GM23338 (cell line): ENCODE data around the gene SNAI1. TPM values are rescaled to one million over a fixed set of nuclear protein-coding genes. Genes with fewer than 3 reads are reported as not detected.

ENCODE experiments used
- ATAC-seq: fragments of 200-7000 bp; cut with Tn5 transposase; 3 replicates; pipeline ENCODE4 v1.9.1; 2020
- DNase-seq: peaks from one replicate; pipeline ENCODE4 v3.0.0-alpha.2; 2015; ENCODE audit warnings: low spot score
- H2AFZ ChIP-seq: fragments of 200-600 bp; sonication (generic); 2 replicates; pipeline ENCODE4 v1.8.0; 2016; ENCODE audit warnings: antibody characterized with exemption, mild to moderate bottlenecking, moderate library complexity
- H3F3A ChIP-seq: fragments of 200-600 bp; sonication (generic); replicated peaks from 2 replicates; pipeline ENCODE4 v1.8.0; 2017; ENCODE audit warnings: antibody characterized with exemption, mixed run types, low read depth
- H3K27ac ChIP-seq: fragments of 200-600 bp; sonication (generic); 2 replicates; pipeline ENCODE4 v1.6.1; 2016; ENCODE audit warnings: low read depth
- H3K27me3 ChIP-seq: fragments of 200-600 bp; sonication (generic); 2 replicates; pipeline ENCODE4 v1.8.0; 2016; ENCODE audit warnings: mild to moderate bottlenecking, mixed run types, moderate library complexity; ENCODE audit not compliant: insufficient read depth
- H3K36me3 ChIP-seq: fragments of 200-600 bp; sonication (generic); 2 replicates; pipeline ENCODE4 v1.8.0; 2016; ENCODE audit warnings: mild to moderate bottlenecking; ENCODE audit not compliant: insufficient read depth
- H3K4me1 ChIP-seq: fragments of 200-600 bp; sonication (generic); 2 replicates; pipeline ENCODE4 v1.8.0; 2016; ENCODE audit warnings: mild to moderate bottlenecking, moderate library complexity; ENCODE audit not compliant: insufficient read depth
- H3K4me2 ChIP-seq: fragments of 200-600 bp; sonication (generic); 2 replicates; pipeline ENCODE4 v1.7.1; 2017; ENCODE audit warnings: mixed run types
- H3K4me3 ChIP-seq: fragments of 200-600 bp; sonication (generic); 2 replicates; pipeline ENCODE4 v1.6.1; 2016; ENCODE audit warnings: mixed run types
- H3K79me2 ChIP-seq: fragments of 200-600 bp; sonication (generic); replicated peaks from 2 replicates; pipeline ENCODE4 v1.8.0; 2017; ENCODE audit warnings: mild to moderate bottlenecking; ENCODE audit not compliant: insufficient read depth
- H3K9me2 ChIP-seq: fragments of 200-600 bp; sonication (generic); 2 replicates; pipeline ENCODE4 v1.8.0; 2017; ENCODE audit not compliant: insufficient read depth
- H4K20me1 ChIP-seq: fragments of 200-600 bp; sonication (generic); replicated peaks from 2 replicates; pipeline ENCODE4 v1.8.0; 2017; ENCODE audit warnings: mild to moderate bottlenecking; ENCODE audit not compliant: insufficient read depth
- H3K27ac Mint-ChIP-seq: 2 replicates; pipeline ENCODE4 v1.8.0; 2020; ENCODE audit warnings: inconsistent platforms, mild to moderate bottlenecking, moderate library complexity, mixed read lengths
- H3K27me3 Mint-ChIP-seq: 3 replicates; pipeline ENCODE4 v1.8.0; 2022; ENCODE audit warnings: low read depth, mild to moderate bottlenecking, moderate library complexity, mixed read lengths, inconsistent platforms; ENCODE audit not compliant: insufficient read depth, poor library complexity
- H3K36me3 Mint-ChIP-seq: 3 replicates; pipeline ENCODE4 v1.8.0; 2021; ENCODE audit warnings: low read depth, mild to moderate bottlenecking, inconsistent platforms, moderate library complexity, mixed read lengths
- H3K4me1 Mint-ChIP-seq: 3 replicates; pipeline ENCODE4 v1.8.0; 2020; ENCODE audit warnings: mild to moderate bottlenecking, inconsistent platforms, mixed read lengths
- H3K4me3 Mint-ChIP-seq: 3 replicates; pipeline ENCODE4 v1.8.0; 2021; ENCODE audit warnings: moderate library complexity, mild to moderate bottlenecking, inconsistent platforms, mixed read lengths
- H3K9me3 Mint-ChIP-seq: 3 replicates; pipeline ENCODE4 v1.8.0; 2020; ENCODE audit warnings: moderate library complexity, mild to moderate bottlenecking, inconsistent platforms, mixed read lengths
- CREB1 ChIP-seq: fragments of 250-450 bp; sonication (Bioruptor Pico); IDR thresholded peaks from 2 replicates; pipeline ENCODE4 v1.5.0; 2020; ENCODE audit warnings: low read depth, mild to moderate bottlenecking, moderate library complexity
- EZH2 ChIP-seq: fragments of 200-600 bp; sonication (generic); IDR thresholded peaks from one replicate; pipeline ENCODE4 v1.8.0; 2017; ENCODE audit warnings: antibody characterized with exemption, mild to moderate bottlenecking, low read depth; ENCODE audit not compliant: unreplicated experiment
- EZH2phosphoT487 ChIP-seq: fragments of 200-600 bp; sonication (generic); IDR thresholded peaks from one replicate; pipeline ENCODE4 v1.8.1; 2018; ENCODE audit warnings: antibody characterized with exemption; ENCODE audit not compliant: unreplicated experiment
- JUNB ChIP-seq: IDR thresholded peaks from one replicate; pipeline ENCODE4 v1.6.1; 2016; ENCODE audit warnings: antibody characterized with exemption; ENCODE audit not compliant: unreplicated experiment
- POLR2AphosphoS5 ChIP-seq: IDR thresholded peaks from 2 replicates; pipeline ENCODE4 v1.6.1; 2016; ENCODE audit warnings: antibody characterized with exemption, low read depth
- STAT1 ChIP-seq: IDR thresholded peaks from one replicate; pipeline ENCODE4 v1.6.1; 2016; ENCODE audit warnings: antibody characterized with exemption; ENCODE audit not compliant: unreplicated experiment
- ZNF114 ChIP-seq: fragments of 250-450 bp; sonication (Bioruptor Pico); IDR thresholded peaks from 2 replicates; pipeline ENCODE4 v1.5.0; 2020; ENCODE audit warnings: mild to moderate bottlenecking, moderate library complexity
- ZNF331 ChIP-seq: fragments of 250-450 bp; sonication (Bioruptor Pico); IDR thresholded peaks from 2 replicates; pipeline ENCODE4 v1.5.0; 2020; ENCODE audit warnings: low read depth, mild to moderate bottlenecking, moderate library complexity
- polyA plus RNA-seq: library from polyadenylated mRNA; unstranded; fragments of >200 nt; fragmentation: Nextera tagmentation; extraction: Ambion mirVana; gene quantifications from 2 replicates; pipeline ENCODE4 v1.2.1, GENCODE V29; 2016
- total RNA-seq: library from RNA; depleted of rRNA; stranded (reverse); fragments of >200 nt; shearing (Covaris generic); gene quantifications from 2 replicates; pipeline ENCODE4 v1.2.3, GENCODE V29; 2014
- TF ChIP-seq, protein P1 (sequence below): IDR thresholded peaks from one replicate; pipeline ENCODE4 v1.6.1; 2018; ENCODE audit warnings: antibody characterized with exemption; ENCODE audit not compliant: unreplicated experiment
- TF ChIP-seq, protein P2 (sequence below): fragments of 250-450 bp; sonication (Bioruptor Pico); IDR thresholded peaks from 2 replicates; pipeline ENCODE4 v1.5.0; 2020; ENCODE audit warnings: mild to moderate bottlenecking, moderate library complexity
- TF ChIP-seq, protein P3 (sequence below), 2 experiments: fragments of 200-600 bp in 1 of 2; sonication (generic) in 1 of 2; conservative IDR thresholded peaks; 2 replicates each; pipeline versions ENCODE4 v1.5.1 to v1.6.1; 2016 to 2017; ENCODE audit warnings: antibody characterized with exemption in 2 of 2, low read depth in 2 of 2, mild to moderate bottlenecking in 2 of 2, moderate library complexity in 1 of 2

Gene SNAI1
- total and polyA plus RNA-seq, 2 experiments from 2014 or later, result 4.2 to 8.4 TPM

DNA sequence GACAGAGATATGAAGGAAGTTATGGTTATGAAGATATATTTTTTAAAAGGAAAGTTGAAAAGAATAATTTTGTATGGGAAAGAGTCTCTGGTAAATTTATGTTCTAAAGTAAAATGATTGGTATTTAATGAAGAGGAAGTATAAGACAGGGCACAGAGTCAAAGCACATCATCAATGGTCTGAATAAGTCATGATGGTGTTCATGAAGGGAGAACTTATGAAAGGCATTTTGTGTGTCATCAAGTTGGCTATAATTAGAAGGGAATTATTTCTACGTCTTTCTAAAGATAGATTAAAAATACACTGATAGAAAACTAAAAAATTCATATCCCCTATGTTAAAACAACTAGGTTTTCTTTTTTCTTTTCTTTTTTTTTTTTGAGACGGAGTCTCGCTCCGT is 21.4 kb upstream of the SNAI1 start:
- H3K36me3 ChIP-seq, result 0 out of 2 replicates have a peak, but pooled peaks cover 4% of the 10 kb centered on the region
- DNase-seq (no peak), ATAC-seq (no peak)
- no peak for TF ChIP-seq POLR2AphosphoS5
- TF ChIP-seq STAT1, result no peak
- TF ChIP-seq, protein P1, sequence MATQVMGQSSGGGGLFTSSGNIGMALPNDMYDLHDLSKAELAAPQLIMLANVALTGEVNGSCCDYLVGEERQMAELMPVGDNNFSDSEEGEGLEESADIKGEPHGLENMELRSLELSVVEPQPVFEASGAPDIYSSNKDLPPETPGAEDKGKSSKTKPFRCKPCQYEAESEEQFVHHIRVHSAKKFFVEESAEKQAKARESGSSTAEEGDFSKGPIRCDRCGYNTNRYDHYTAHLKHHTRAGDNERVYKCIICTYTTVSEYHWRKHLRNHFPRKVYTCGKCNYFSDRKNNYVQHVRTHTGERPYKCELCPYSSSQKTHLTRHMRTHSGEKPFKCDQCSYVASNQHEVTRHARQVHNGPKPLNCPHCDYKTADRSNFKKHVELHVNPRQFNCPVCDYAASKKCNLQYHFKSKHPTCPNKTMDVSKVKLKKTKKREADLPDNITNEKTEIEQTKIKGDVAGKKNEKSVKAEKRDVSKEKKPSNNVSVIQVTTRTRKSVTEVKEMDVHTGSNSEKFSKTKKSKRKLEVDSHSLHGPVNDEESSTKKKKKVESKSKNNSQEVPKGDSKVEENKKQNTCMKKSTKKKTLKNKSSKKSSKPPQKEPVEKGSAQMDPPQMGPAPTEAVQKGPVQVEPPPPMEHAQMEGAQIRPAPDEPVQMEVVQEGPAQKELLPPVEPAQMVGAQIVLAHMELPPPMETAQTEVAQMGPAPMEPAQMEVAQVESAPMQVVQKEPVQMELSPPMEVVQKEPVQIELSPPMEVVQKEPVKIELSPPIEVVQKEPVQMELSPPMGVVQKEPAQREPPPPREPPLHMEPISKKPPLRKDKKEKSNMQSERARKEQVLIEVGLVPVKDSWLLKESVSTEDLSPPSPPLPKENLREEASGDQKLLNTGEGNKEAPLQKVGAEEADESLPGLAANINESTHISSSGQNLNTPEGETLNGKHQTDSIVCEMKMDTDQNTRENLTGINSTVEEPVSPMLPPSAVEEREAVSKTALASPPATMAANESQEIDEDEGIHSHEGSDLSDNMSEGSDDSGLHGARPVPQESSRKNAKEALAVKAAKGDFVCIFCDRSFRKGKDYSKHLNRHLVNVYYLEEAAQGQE, result no peak
- TF ChIP-seq ZNF114, result no peak
- no peak for TF ChIP-seq EZH2phosphoT487
- TF ChIP-seq JUNB, result no peak
- TF ChIP-seq, protein P2, sequence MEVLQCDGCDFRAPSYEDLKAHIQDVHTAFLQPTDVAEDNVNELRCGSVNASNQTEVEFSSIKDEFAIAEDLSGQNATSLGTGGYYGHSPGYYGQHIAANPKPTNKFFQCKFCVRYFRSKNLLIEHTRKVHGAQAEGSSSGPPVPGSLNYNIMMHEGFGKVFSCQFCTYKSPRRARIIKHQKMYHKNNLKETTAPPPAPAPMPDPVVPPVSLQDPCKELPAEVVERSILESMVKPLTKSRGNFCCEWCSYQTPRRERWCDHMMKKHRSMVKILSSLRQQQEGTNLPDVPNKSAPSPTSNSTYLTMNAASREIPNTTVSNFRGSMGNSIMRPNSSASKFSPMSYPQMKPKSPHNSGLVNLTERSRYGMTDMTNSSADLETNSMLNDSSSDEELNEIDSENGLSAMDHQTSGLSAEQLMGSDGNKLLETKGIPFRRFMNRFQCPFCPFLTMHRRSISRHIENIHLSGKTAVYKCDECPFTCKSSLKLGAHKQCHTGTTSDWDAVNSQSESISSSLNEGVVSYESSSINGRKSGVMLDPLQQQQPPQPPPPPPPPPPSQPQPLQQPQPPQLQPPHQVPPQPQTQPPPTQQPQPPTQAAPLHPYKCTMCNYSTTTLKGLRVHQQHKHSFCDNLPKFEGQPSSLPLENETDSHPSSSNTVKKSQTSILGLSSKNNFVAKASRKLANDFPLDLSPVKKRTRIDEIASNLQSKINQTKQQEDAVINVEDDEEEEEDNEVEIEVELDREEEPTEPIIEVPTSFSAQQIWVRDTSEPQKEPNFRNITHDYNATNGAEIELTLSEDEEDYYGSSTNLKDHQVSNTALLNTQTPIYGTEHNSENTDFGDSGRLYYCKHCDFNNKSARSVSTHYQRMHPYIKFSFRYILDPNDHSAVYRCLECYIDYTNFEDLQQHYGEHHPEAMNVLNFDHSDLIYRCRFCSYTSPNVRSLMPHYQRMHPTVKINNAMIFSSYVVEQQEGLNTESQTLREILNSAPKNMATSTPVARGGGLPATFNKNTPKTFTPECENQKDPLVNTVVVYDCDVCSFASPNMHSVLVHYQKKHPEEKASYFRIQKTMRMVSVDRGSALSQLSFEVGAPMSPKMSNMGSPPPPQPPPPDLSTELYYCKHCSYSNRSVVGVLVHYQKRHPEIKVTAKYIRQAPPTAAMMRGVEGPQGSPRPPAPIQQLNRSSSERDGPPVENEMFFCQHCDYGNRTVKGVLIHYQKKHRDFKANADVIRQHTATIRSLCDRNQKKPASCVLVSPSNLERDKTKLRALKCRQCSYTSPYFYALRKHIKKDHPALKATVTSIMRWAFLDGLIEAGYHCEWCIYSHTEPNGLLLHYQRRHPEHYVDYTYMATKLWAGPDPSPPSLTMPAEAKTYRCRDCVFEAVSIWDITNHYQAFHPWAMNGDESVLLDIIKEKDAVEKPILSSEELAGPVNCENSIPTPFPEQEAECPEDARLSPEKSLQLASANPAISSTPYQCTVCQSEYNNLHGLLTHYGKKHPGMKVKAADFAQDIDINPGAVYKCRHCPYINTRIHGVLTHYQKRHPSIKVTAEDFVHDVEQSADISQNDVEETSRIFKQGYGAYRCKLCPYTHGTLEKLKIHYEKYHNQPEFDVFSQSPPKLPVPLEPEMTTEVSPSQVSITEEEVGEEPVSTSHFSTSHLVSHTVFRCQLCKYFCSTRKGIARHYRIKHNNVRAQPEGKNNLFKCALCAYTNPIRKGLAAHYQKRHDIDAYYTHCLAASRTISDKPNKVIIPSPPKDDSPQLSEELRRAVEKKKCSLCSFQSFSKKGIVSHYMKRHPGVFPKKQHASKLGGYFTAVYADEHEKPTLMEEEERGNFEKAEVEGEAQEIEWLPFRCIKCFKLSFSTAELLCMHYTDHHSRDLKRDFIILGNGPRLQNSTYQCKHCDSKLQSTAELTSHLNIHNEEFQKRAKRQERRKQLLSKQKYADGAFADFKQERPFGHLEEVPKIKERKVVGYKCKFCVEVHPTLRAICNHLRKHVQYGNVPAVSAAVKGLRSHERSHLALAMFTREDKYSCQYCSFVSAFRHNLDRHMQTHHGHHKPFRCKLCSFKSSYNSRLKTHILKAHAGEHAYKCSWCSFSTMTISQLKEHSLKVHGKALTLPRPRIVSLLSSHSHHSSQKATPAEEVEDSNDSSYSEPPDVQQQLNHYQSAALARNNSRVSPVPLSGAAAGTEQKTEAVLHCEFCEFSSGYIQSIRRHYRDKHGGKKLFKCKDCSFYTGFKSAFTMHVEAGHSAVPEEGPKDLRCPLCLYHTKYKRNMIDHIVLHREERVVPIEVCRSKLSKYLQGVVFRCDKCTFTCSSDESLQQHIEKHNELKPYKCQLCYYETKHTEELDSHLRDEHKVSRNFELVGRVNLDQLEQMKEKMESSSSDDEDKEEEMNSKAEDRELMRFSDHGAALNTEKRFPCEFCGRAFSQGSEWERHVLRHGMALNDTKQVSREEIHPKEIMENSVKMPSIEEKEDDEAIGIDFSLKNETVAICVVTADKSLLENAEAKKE (CRISPR knock-in tag), result no peak
- no peak for TF ChIP-seq EZH2
- TF ChIP-seq CREB1 (CRISPR knock-in tag), result no peak
- no peak for TF ChIP-seq ZNF331
- TF ChIP-seq, protein P3, sequence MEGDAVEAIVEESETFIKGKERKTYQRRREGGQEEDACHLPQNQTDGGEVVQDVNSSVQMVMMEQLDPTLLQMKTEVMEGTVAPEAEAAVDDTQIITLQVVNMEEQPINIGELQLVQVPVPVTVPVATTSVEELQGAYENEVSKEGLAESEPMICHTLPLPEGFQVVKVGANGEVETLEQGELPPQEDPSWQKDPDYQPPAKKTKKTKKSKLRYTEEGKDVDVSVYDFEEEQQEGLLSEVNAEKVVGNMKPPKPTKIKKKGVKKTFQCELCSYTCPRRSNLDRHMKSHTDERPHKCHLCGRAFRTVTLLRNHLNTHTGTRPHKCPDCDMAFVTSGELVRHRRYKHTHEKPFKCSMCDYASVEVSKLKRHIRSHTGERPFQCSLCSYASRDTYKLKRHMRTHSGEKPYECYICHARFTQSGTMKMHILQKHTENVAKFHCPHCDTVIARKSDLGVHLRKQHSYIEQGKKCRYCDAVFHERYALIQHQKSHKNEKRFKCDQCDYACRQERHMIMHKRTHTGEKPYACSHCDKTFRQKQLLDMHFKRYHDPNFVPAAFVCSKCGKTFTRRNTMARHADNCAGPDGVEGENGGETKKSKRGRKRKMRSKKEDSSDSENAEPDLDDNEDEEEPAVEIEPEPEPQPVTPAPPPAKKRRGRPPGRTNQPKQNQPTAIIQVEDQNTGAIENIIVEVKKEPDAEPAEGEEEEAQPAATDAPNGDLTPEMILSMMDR (conservative IDR thresholded peaks at IDR 0.05; ENCODE audit: low read depth in 2 of 2), result no peak
- Mint-ChIP-seq H3K4me1 (no peaks in the 10 kb centered on the region; the same call in 2 of the 3 replicates), H3K36me3 (peaks cover 34% of the 10 kb centered on the region), H3K9me3 (no peaks in the 10 kb centered on the region; the same call in 2 of the 3 replicates), H3K27ac (no peak overlapping the region), H3K27me3 (peaks cover 6% of the 10 kb centered on the region), H3K4me3 (no peak overlapping the region)
- H3K9me2 ChIP-seq, result no peaks in the 10 kb centered on the region
- no peak overlapping the region for H3K4me3 ChIP-seq
- no peak overlapping the region for H2AFZ ChIP-seq
- H3K27ac ChIP-seq, result no peak overlapping the region
- H3K27me3 ChIP-seq, result no peaks in the 10 kb centered on the region
- H3F3A ChIP-seq, result no peaks in the 10 kb centered on the region
- H3K4me2 ChIP-seq, result no peak overlapping the region
- H3K4me1 ChIP-seq, result no peaks in the 10 kb centered on the region
- H4K20me1 ChIP-seq, result no peaks in the 10 kb centered on the region
- no peaks in the 10 kb centered on the region for H3K79me2 ChIP-seq
